T-helper 22 cell (primary cell): ENCODE results near the gene SLC35B2.
"Not testable (repeated sequence)": the region's sequence is repeated elsewhere in the genome, so short reads cannot be mapped to it uniquely, and the experiment has no call there.

Experiments used
- DNase-seq: peaks from one replicate; pipeline ENCODE4 v3.0.0-alpha.2; 2020; ENCODE audit warnings: low read depth

Gene SLC35B2

DNA sequence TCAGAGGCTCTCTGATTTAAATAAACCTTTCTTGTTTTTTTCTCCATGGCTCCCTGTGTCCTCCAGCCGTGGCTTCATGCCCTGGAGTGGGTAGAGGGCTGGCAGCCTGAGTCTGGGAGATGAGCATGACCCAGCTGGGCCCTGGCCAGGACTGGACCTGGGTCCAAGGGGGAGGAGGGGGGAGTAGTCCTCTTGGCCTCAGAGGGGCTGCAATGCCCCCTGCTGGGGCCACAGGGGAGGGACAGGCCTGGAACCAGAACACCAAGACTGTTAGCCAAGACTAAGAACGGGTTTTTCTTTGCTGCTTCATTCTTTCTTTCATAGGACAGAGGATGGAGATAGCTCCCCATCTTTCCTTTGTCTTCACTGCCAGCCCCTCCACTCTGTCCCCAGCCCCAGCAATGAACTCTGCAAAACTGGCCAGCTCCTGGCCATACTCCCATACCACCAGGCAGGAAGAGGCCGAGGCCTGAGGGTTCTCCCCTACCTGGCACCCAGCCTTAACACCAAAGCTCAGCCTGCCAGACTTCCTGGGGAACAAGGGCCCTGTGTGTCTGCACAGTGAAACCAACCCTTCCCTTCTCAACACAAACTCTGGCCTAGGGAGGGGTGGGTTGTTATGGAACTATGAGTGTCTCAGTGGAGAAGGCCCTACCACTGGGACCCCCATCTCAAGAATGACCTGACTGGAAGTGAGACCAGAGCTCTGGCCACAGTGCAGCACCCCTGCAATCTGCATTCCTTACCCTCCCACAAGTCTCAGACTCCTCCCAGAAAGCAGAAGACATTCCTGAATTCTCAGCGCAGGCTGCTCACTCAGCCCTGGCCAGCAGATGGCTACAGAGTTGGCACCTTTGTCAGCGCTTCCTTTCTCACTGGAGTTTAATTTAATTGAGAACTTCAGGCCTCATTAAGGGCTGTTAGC is 23.0 kb downstream of the SLC35B2 start:
- no peak for DNase-seq

GRCh38 chr6:44233567-44234100 is 23.7 kb downstream of the SLC35B2 start:
- DNase-seq = no peak

DNA sequence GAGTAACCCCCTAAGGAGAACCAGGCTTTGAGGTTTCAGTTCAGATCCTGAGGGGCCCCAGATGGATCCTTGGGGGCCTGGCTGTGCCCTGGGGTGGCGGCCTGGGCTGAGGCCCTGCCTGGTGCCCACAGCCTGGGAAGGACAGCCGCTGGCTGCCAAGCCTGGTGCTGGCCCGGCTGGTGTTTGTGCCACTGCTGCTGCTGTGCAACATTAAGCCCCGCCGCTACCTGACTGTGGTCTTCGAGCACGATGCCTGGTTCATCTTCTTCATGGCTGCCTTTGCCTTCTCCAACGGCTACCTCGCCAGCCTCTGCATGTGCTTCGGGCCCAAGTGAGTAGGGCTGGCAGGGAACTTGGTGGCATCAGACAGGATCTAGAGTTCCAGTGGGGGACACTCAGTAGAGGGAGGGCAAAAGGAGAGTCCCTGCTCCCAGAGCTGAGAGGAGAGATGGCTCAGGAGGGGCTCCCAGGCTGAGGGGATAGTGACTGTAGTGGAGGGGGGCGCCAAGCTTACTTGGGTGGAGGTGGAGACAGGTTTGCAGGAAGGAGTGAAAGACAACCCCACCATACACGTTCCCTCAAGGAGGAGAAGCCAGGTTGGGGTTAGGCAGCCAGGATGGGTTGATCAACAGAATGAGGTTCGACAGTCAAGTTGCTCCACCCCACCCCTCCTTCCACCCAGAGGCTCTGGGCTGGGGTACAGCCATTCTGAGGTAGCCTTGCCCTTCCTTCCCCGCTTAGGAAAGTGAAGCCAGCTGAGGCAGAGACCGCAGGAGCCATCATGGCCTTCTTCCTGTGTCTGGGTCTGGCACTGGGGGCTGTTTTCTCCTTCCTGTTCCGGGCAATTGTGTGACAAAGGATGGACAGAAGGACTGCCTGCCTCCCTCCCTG is 24.4 kb downstream of the SLC35B2 start:
- no peak for DNase-seq

GRCh38 chr6:44231426-44231825 is 25.9 kb downstream of the SLC35B2 start:
- DNase-seq = not testable (repeated sequence)

DNA sequence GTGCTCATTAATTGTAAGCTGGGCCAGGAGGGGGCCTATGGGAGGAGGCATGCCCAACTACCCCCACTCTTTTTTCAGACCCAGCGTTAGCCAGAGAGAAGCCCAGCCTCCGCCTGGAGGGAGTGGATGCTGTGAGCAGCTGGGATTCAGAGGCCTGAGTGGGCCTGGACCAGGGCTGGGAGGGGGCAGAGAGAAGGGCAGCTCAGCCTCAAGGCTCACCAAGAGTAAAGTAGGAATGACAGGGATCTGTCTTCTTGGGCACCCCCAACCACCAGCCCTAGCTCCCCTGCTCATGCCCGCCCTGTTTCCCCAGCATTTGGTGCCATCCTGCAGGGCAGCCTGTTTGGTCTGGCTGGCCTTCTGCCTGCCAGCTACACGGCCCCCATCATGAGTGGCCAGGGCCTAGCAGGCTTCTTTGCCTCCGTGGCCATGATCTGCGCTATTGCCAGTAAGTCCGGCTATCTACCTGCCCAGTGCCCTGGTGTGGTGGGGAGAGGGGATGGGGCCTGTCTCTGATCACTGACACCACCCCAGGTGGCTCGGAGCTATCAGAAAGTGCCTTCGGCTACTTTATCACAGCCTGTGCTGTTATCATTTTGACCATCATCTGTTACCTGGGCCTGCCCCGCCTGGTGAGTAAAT is 27.2 kb downstream of the SLC35B2 start:
- DNase-seq = no peak

DNA sequence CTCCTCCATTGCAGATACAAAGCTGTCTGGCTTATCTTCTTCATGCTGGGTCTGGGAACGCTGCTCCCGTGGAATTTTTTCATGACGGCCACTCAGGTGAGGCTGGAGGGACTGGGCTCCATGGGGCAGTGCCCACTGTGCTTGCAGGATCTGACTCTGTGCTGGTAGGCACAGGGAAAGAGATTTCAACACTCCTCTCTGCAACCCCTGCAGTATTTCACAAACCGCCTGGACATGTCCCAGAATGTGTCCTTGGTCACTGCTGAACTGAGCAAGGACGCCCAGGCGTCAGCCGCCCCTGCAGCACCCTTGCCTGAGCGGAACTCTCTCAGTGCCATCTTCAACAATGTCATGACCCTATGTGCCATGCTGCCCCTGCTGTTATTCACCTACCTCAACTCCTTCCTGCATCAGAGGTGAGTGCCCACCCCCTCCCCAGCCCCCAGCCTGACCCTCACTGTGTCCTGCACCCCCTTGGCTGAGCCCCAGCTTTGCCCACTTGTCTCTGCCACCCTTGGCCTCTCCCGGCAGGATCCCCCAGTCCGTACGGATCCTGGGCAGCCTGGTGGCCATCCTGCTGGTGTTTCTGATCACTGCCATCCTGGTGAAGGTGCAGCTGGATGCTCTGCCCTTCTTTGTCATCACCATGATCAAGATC is 27.8 kb downstream of the SLC35B2 start:
- DNase-seq = no peak

GRCh38 chr6:44228836-44229235 is 28.5 kb downstream of the SLC35B2 start:
- no peak for DNase-seq

DNA sequence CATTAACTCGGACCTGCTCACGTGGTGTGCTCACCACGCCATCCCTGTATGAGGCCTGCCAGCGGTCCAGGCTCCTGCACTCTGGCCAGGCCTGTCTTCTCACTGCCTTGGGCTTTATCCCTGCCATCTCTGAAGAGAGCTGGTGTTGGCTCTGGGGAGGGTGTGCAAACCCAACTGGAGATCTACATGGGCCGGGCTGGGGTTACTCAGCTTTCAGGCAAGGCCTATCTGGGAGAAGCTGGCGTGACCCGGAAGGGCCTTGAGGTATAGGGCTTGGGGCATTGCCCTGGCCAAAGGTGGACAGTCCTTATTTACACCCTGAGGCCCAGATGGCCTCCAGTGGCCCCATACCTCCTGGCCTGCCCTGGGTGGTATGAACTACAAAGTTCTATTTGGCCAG is 28.9 kb downstream of the SLC35B2 start:
- DNase-seq = no peak

GRCh38 chr6:44228031-44228430 is 29.3 kb downstream of the SLC35B2 start:
- no peak for DNase-seq

DNA sequence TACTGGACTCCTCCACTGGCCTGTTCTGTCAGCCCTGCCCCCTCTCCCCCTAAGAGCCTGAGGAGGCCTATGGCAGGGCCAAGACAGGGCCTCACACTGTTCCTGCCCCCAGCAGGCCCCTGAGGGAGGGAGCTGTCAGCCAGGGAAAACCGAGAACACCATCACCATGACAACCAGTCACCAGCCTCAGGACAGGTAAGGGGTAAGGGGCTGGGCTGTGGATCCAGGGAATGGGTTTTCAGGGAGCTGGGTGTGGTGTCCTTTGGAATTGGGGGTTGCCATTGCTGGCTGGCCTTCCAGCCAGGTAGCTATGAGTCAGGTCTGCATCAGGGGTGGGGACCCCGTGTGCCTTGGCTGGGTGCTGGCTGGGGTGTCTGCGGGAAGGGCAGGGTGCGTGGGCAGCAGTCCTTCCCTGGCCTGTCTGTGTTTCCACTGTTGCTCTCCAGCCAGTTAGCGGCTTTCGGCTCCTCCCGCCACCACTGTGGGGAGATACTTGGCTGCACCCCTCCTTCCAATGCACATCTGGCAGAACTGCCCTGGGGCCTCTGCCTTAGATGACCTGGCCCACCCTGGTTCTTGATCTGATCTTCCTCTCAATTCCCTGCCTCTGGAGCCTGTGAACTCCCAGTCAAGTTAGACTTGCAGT is 30.1 kb downstream of the SLC35B2 start:
- DNase-seq = no peak

DNA sequence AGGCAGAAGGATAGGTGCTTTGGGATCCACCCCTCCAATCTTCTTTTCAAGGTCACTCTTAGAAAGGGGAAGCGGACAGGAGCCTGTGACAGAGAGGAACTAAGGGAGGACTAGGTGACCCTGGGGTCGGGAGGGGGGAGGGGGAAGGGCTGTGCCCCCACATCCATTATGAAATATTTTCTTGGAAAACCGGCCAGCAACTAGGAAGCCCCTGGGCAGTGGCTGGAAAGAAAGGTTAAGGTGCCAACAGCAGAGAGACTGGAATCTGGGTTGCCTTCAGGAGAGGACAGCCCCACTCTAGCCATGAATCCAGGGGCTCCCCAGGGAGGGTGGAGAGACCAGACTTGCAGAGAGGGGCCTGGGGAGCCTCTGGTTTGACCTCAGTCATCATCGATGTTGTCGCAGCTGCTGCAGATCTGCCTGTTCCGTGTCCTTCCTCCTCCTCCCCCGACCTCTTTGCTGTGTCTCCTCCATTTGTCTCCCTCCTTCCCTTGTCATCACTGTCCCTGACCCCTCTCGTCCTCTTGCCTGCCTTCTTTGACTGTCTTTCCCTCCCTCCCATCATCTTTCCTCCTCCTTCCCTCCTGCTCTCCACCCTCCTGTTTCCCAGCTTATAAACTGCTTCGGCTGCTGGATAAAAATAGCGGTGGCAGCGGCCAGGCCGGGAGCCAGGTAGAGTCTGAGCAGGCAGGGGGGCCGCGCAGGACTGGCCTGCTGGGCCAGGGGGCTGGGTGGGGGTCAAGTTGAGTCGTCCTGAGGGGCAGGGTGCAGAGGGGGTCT is 30.8 kb downstream of the SLC35B2 start:
- DNase-seq = no peak

- no peak for DNase-seq
Measured at GRCh38 chr6:44225579-44226325, 31.6 kb downstream of the SLC35B2 start.

DNA sequence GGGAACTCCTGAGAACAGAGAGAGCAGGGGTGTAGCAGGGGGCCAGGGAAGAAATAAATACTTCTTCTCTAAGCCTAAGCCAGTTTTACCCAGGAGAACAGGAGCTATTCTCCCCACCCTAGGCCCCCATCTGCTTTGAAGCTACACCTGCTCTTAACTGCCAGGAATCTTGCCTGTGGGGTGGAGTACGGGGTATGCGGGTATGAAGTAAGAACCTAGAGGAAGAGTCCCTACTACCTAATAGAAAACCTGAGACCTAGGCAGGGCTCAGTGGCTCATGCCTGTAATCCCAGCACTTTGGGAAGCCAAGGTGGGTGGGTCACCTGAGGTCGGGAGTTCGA is 32.4 kb downstream of the SLC35B2 start:
- DNase-seq = no peak

DNA sequence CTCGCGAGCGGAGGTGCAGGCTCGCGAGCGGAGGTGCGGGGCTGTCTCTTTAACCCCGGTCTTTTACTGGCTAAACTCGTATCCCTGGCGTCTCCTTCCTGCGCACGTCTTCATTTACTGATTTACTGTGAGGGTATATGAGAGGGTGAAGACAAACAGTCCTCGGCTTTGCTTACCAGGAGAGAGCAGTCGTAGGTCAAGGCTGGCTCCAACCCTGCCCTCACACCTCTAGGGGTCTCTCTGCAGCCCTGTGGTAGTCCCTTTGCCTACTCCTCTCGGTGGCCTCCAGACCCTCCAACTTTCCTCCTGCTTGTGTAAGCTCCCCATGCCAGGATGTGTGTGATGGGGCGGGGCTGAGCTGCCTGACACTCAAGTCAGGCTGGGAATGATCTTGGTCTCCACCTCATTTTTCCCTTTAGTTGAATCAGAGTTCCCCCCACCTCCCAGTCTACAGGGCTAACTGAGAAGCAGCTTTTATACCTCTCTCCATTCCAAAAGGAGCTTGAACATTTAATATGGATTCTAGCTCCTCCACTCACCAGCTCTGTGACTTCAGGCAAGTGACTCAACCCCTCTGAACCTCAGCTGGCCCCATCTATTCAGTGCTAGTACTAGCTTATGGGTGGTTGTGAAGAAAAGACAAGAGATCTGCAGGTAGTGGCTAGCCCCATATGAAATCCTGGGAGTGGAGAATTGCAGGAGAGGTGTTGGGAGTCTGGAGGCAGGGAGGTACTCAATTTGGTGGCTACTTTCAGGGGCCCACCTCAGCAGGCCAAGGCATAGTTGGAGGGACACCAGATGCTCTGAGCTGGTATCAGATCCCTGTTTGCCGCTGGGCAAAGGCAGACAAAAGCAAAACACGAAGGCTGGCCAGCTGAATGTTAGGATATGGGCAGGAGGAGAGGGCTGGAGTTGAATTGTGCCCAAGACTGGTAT is 33.0 kb downstream of the SLC35B2 start:
- DNase-seq = no peak

- peak; percentile 76 for DNase-seq
Measured at GRCh38 chr6:44223319-44224028, 33.9 kb downstream of the SLC35B2 start, which contains the start of gene SLC29A1. TSS of gene SLC29A1 (plus strand) at chr6:44223595. CDS start at chr6:44227314, 3,719 bp downstream.

DNA sequence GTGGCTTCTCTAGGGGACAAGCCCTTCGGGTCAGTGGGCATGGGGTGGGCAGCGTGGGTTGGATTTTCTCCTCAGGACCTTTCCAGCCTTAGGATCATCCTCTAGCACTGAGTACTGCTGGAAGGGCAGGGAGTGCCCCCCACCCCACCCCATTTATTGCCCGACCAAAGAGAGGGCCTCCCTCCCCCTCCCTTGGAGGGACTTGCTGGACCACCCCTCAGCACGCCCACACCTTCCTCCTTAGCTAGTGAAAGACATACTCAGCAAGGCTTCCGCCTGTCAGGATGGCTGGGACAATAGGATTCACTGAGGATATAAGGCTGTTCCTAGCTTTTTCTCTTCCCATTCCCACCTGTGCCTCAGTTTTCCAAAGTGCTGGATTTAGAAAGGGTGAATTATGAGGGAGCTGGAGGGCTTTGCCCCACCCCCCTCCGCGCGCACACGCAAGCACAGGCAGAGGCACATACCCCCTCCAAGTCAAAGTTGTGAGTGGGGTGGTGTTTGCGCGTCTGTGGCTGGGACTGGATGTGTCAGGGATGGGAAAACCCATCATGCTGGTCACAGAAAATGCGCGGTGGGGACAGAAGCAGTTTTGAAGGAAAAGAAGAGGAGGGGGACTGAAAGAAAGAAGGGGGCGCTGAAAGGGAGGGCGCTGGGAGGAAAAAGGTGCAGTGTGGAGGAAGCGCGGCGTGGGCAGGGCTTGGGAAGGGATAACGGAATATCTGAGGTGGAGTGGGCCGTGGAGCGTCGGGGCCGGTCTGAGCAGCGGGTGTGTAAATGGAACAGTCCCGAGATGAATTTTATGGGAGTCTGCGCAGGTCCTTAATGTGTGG is 34.6 kb downstream of the SLC35B2 start:
- no peak for DNase-seq

DNA sequence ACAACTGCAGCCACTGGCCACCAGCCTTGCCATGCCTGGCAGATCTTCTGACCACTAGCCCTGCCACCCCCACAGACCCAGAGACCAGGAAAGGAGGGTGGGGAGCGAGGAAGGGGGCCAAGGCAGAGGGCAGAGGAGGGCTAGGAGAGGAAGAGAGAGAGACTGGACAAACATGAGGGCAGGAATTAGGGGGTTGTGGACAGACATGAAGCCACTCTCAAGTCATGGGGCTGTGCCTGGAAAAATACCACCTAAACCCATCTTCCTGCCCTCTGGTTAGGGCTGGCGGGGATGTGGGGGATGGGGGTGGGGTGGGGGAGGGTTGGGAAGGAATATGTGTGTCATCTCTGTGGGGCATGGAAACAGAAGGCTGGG is 35.4 kb downstream of the SLC35B2 start:
- no peak for DNase-seq
